NCI-H345 treated with DMSO at 0.1 percent for 48 hours (cell line): ENCODE results near the gene POLE2.
"Not testable (repeated sequence)": the region's sequence is repeated elsewhere in the genome, so short reads cannot be mapped to it uniquely, and the experiment has no call there.

Source experiments
- DNase-seq: peaks from one replicate; lab custom pipeline; 2025; ENCODE audit not compliant: unreplicated experiment; lab: John Stamatoyannopoulos, UW

The POLE2 gene

GRCh38 chr14:49659526-49660455, 28.2 kb downstream of the POLE2 start:
- no peak for DNase-seq

GRCh38 chr14:49657500-49657899, 30.5 kb downstream of the POLE2 start:
- DNase-seq, result not testable (repeated sequence)

- DNase-seq, result no peak
Observed at GRCh38 chr14:49654511-49654910, 33.5 kb downstream of the POLE2 start.

- no peak for DNase-seq
Observed at GRCh38 chr14:49653508-49653907, 34.5 kb downstream of the POLE2 start.

- no peak for DNase-seq
Observed at GRCh38 chr14:49642163-49642562, 45.9 kb downstream of the POLE2 start.

GRCh38 chr14:49641697-49642129, 46.3 kb downstream of the POLE2 start:
- DNase-seq, result no peak

- DNase-seq, result no peak
Observed at GRCh38 chr14:49640540-49641417, 47.2 kb downstream of the POLE2 start.

- DNase-seq, result no peak
Observed at GRCh38 chr14:49637534-49638078, 50.4 kb downstream of the POLE2 start.

- no peak for DNase-seq
Observed at GRCh38 chr14:49636866-49637265, 51.1 kb downstream of the POLE2 start.

GRCh38 chr14:49634547-49635334, 53.3 kb downstream of the POLE2 start, which contains the start of gene DNAAF2:
Gene DNAAF2, minus strand, starts transcription at chr14:49635244. Its CDS starts 95 bp downstream, at chr14:49635149.
- DNase-seq, result peak; percentile 18

- DNase-seq, result peak; percentile 86
Observed at GRCh38 chr14:49633640-49634546, 54.1 kb downstream of the POLE2 start.

GRCh38 chr14:49623941-49624839, 63.8 kb downstream of the POLE2 start:
- no peak for DNase-seq

- no peak for DNase-seq
Observed at GRCh38 chr14:49623387-49623786, 64.6 kb downstream of the POLE2 start.

- no peak for DNase-seq
Observed at GRCh38 chr14:49622022-49622607, 65.9 kb downstream of the POLE2 start.

- peak; percentile 47 for DNase-seq
Observed at GRCh38 chr14:49621114-49621881, 66.7 kb downstream of the POLE2 start.

GRCh38 chr14:49620182-49621113, 67.6 kb downstream of the POLE2 start, which contains the start of the genes MGAT2 and RPL36AL:
Gene MGAT2, plus strand, starts transcription at chr14:49620799. Its CDS starts 470 bp downstream, at chr14:49621269.
Gene RPL36AL, minus strand, starts transcription at chr14:49620626. Its CDS starts 1,522 bp downstream, at chr14:49619104.
- peak; percentile 96 for DNase-seq
